GM08714 (cell line): ENCODE measurements around the gene TMEM143.

Source experiments
- H3K4me3 ChIP-seq: fragments of 200-500 bp; sonication (Bioruptor generic); 2 replicates; pipeline ENCODE4 v1.5.1; 2014; ENCODE audit warnings: mild to moderate bottlenecking, low read length, inconsistent platforms
- ZNF274 ChIP-seq: IDR thresholded peaks from 2 replicates; pipeline ENCODE4 v1.6.1; 2012; ENCODE audit warnings: mild to moderate bottlenecking, low read depth, low read length

TMEM143 gene

DNA sequence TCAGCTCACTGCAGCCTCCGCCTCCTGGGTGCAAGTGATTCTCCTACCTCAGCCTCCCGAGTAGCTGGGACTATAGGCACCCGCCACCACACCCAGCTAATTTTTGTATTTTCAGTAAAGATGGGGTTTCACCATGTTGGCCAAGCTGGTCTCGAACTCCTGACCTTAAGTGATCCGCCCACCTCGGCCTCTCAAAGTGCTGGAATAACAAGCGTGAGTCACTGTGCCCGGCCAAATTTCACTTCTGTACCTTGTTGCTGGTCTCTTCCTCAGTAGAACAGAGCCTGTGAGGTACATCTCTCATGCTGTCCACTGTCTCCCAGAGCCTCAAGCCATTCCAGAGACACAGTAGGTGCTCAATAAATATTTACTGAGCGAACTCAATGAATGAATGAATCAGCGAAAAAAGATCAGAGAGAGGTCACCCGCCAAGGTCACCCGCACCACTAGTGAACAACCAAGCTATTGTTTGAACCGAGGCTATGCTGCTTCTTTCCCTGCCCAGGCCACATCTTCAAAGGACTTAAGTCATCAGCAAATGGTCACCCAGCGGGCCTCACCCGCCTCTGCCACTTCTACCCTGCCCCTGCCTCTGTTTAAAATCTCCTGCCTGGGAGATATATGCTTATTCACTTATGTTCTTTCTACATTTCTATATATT is 9.3 kb downstream of the TMEM143 start:
- no peak for TF ChIP-seq ZNF274
- no peak overlapping the region for H3K4me3 ChIP-seq

DNA sequence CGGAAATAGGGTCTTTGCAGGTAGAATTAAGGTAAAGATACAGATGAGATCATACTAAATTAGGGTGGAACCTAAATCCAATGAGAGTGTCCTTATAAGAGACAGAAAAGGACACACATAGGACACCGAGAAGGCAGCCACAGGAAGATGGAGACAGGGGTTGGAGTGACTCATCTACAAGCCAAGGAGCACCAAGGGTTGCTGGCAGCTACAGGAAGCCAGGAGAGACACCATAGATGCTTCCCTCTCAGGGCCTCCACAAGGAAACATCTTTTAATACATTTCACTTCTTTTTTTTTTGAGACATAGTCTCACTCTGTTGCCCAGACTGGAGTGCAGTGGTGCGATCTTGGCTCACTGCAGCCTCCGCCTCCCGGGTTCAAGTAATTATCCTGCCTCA is 10.1 kb downstream of the TMEM143 start:
- TF ChIP-seq ZNF274: no peak
- H3K4me3 ChIP-seq: no peak overlapping the region

DNA sequence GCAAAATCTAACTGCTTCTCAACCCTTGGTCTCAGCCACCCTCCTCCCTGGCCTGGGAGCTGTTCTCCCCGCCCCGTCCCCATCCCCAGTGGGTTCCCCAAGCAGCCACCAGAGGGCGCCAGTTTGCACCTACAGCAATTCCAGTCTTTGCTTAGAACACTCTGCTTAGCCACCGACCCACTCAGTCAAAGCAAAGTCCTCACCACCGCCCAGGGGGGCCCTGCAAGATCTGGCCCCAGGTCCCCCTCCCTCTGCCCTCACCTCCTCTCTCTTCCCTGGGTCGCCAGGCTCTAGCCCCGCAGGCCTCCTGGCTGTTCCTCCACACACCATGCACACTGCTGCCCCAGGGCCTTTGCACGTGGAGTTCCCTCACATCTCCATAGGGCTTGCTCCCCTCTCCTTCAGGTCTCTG is 12.4 kb downstream of the TMEM143 start:
- no peak overlapping the region for H3K4me3 ChIP-seq
- TF ChIP-seq ZNF274: no peak

DNA sequence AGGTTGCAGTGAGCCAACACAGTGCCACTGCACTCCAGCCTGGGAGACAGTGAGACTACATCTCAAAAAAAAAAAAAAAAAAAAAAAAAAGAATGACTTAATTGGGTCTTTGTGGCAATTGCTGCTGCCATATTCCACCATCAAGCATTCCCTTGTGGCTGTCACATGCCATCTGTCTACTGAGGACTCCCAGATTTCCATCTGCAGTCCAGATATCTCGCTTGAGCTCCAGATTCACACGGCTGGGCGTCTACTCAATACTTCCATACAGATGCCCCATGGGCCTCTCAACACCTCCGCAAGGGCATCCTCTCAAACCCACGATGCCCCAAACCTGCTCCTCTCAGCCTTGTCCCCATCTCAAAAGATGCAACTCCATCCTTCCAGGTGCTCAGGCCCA is 12.9 kb downstream of the TMEM143 start:
- TF ChIP-seq ZNF274: no peak
- H3K4me3 ChIP-seq: no peak overlapping the region

DNA sequence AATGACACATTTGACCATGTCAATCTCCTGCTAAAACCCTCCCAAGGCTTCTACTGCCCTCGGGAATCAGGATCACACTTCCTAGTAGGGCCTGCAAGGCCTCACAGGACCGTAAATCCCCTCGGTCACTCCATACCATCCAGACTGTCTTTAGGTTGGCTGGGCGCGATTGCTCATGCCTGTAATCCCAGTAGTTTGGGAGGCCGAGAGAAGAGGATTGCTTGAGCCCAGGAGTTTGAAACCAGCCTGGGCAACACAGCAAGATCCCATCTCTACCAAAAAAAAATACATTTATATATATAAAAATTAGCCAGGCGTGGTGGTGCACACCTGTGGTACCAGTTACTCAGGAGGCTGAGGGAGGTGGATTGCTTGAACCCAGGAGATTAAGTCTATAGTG is 15.0 kb downstream of the TMEM143 start:
- TF ChIP-seq ZNF274: no peak
- no peak overlapping the region for H3K4me3 ChIP-seq

DNA sequence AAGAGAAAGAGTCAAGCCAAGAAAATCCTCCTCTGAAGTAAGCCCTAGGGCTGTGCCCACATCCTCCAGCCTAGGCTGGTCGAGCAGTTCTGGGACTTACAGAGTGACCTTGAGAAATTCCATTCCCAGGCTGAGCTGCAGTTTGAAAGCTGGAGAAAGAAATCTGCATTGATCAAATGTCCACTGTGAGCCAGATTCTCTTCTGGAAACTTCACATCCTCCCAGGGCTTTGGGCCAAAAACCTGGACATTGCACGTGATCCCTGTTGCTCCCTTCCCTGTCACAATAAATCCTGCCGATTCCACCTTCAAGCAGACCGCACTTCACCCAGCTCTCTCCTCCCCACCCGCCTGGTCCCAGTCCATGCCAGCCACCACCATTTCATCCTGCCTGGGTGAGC is 15.7 kb downstream of the TMEM143 start:
- TF ChIP-seq ZNF274: no peak

DNA sequence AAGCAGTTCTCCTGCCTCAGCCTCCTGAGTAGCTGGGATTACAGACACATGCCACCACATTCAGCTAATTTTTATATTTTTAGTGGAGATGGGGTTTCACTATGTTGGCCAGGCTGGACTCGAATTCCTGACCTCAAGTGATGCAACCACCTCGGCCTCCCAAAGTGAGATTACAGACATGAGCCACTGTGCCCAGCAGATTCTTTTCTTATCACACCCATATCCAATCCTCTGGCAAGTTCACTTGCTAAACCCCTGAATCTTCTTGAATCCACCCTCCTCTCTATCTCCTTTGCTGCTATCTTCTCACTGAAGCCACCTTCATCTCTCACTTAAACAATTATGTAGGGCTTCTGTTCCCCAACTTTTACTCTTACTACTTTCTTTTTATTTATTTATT is 17.5 kb downstream of the TMEM143 start:
- no peak for TF ChIP-seq ZNF274
- H3K4me3 ChIP-seq: no peak overlapping the region

More for the DNA sequence above, 15.7 kb downstream of the TMEM143 start:
- H3K4me3 ChIP-seq: no peak overlapping the region

DNA sequence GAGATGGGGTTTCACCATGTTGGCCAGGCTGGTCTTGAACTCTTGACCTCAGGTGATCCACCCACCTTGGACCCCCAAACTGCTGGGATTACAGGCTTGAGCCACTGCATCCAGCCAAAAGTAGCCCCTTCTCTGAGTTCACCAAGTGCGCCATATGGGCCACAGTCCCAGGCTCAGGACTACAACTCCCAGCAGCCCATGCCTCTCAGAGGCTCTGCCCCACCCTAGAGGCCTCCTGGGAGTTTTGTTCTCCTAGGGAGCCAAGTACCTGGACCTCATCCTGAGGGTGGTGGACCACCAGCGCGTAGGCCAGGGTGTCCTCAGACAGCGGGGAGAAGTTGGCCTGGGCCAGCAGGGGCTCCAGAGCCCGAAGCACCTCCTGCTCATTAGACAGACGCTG is 18.8 kb downstream of the TMEM143 start:
- no peak for TF ChIP-seq ZNF274
- no peak overlapping the region for H3K4me3 ChIP-seq

DNA sequence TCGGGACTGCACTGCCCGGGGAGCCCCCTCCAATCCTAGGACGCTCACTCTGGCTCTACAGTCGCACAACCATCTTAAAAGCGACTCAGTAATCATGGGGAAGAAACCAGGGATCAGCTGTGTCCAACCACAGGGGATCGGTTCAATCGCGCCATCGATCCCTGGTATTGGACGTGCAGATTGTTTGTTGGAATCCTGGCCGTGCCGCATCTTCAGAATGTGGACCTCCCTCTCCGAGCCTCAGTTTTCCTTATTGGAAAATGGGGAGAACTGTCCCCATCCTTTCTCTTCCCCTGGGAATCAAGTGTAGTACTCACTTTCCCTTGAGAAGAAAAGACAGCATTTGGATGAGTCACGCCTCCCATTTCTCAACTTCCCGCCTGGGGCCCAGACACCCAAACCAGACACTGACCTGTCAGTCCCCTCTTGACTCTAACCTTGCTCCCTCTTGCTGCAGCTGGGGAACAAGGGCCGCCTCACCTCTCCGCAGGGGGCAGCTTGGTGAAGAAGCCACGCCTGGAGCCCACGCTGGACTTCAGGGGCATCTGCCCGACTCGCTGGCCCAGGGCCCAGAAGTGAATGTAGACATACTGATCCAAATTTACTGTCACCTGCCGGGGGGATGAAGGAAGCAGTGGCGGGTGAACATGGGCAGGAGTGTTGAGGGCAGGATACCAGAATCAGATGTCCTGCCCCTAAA is 20.7 kb downstream of the TMEM143 start:
- H3K4me3 ChIP-seq: no peak overlapping the region
- TF ChIP-seq ZNF274: no peak

DNA sequence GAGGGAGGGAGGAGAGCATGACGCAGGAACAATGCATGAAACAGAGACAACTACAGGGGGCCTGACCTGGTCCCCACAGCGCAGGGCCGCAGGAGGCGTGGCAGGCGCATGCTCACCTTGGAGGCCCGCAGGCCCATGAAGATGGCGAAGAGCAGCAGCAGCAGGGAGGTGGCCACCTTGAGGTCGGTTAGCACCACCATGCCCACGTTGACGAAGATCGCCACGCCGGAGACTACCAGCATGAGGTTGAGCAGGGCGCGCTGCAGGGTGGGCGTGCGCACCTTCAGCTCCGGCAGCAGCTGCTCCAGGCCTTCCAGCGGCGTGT is 21.4 kb downstream of the TMEM143 start:
- no peak overlapping the region for H3K4me3 ChIP-seq
- no peak for TF ChIP-seq ZNF274

DNA sequence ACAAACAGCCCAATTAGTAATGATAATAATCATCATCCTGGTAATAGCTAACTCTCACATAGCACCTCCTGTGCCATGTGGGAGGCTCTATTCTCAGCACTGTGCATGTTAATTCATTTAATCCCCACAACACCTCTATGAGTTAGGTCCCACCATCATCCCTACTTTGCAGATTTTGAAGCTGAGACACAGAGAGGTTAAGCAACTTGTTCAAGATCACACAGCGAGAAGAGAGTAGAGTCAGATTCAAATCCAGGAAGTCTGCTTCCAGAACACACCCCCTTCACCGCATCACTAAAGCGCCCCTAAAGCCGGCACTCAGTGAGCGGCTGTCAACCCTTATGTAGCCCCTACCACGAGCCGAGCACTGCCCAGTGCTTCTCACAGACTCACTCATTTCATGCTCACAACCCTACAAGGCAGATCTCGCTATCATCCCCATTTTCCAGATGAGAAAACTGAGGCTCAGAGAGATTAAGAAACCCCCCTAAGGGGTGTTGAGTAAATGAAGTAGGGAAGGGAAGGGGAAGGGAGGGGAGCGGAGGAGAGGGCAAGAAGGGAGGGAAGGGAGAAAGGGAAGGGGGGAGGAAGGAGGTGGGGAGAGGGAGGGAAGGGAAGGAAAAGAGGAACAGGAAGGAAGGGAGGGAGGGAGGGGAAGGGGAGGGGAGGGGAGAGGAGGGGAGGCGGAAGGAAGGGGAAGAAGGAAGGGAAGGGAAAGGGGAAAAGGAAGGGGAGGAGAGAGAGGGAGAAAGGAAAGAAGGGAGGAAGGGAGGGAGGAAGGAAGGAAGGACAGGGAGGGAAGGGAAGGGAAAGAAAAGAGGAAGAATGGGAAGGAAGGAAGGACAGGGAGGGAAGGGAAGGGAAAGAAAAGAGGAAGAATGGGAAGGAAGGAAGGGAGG is 22.0 kb downstream of the TMEM143 start:
- TF ChIP-seq ZNF274: no peak

DNA sequence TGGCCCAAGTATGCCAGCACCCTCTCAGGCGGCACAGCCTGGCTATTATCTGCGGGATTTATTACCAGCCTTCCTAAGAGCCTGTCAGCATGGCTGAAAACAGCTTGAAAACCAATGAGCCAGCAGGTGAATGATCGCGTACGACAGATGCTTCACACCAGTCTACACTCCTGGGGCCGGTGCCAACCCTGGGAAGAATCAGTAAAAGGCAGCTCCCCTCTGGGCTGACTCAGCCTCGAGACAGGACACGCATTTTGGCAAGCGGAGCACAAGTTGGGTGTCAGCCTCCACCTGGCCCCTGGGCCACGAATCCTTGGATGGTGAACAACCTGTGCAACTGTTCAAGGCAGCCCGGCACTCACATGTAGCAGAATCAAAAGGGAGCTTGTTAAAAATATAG is 22.7 kb downstream of the TMEM143 start:
- TF ChIP-seq ZNF274: no peak
- H3K4me3 ChIP-seq: no peak overlapping the region

More for the DNA sequence above, 22.0 kb downstream of the TMEM143 start:
- H3K4me3 ChIP-seq: no peak overlapping the region

DNA sequence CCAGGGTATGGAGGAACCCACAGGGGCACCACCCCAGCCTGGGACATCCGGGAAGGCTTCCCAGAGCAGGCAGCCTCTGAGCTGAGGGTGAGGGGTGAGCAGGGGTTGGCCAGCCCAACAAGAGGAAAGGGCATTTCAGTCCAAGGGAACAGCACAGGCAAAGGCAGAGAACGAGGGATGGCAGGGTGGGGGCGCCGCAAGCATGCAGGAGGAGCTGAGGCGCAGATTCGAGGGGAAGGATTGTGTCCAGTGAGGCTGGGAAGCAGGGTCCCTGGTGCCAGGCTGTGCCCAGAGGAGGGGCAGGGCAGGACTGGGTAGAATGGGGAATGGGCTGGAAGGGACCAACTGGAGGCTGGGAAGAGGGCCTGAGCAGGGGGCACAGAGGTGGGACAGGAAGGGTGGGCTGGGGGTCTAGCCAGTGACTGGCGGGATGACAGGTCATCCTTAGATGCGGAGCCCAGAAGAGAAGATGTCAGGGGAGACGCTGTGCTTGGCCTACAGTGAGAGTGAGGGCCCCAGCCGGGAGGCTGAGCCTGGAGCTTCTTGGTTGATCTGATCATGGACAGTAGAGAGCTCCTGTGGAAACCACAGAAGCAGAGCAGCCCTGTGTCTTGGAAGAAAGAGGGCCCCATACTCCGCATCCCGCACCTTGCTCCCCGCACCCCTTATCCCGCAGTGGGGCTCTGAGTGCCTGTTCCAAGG is 24.8 kb downstream of the TMEM143 start:
- TF ChIP-seq ZNF274: no peak

DNA sequence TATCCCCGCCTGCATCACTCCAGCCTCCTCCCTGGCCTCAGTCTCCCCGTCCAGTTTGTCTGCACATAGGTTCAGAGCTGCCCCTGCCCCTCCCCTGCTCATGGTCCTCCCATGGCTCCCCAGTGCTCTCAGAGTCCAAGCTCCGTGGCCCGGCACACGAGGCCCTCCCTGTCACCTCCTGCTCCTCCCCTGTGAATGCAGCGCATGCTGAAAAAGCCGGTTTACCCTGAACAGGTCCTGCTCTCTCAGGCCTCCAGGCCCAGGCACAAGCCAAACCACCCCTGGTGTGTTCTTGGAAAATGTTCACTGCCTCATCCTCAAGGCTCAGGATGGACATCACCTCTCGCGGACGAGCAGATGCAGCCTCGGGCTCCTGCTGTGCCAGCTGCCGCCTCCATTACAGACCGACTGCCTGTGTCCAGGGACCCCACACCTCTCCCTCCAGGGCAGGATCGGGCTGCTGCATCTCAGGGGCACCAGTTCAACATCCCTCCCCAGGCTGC is 25.4 kb downstream of the TMEM143 start:
- no peak for TF ChIP-seq ZNF274
- no peak overlapping the region for H3K4me3 ChIP-seq

More for the DNA sequence above, 24.8 kb downstream of the TMEM143 start:
- no peak overlapping the region for H3K4me3 ChIP-seq
